PFSK-1 (cell line): ENCODE results near the gene SEC24D.

Experiments
- FOXP2 ChIP-seq: optimal IDR thresholded peaks from 2 replicates; pipeline ENCODE3; 2011; ENCODE audit warnings: borderline replicate concordance, control low read depth, inconsistent platforms; ENCODE audit not compliant: insufficient read depth; ENCODE audit errors: extremely low read length, extremely low read depth
- POLR2AphosphoS5 ChIP-seq: IDR thresholded peaks from 2 replicates; pipeline ENCODE4 v1.6.1; 2012; ENCODE audit warnings: low read depth, mild to moderate bottlenecking, control low read depth, low read length, moderate library complexity
- SIN3A ChIP-seq: IDR thresholded peaks from 2 replicates; pipeline ENCODE4 v1.6.1; 2012; ENCODE audit warnings: mild to moderate bottlenecking, low read length, moderate library complexity, borderline replicate concordance; ENCODE audit not compliant: insufficient read depth
- TAF1 ChIP-seq: IDR thresholded peaks from 2 replicates; pipeline ENCODE4 v1.6.1; 2012; ENCODE audit warnings: low read length, control low read depth, borderline replicate concordance; ENCODE audit not compliant: insufficient read depth
- TF ChIP-seq, protein P1 (sequence below), 2 experiments: IDR thresholded peaks; 2 replicates each; pipeline versions ENCODE4 v1.6.1 to v1.8.0; 2011 to 2012; ENCODE audit warnings: low read depth in 2 of 2, low read length in 2 of 2, control low read depth in 1 of 2, inconsistent platforms in 1 of 2, mild to moderate bottlenecking in 1 of 2, moderate library complexity in 1 of 2; ENCODE audit not compliant: insufficient read depth in 1 of 2

The SEC24D gene

DNA sequence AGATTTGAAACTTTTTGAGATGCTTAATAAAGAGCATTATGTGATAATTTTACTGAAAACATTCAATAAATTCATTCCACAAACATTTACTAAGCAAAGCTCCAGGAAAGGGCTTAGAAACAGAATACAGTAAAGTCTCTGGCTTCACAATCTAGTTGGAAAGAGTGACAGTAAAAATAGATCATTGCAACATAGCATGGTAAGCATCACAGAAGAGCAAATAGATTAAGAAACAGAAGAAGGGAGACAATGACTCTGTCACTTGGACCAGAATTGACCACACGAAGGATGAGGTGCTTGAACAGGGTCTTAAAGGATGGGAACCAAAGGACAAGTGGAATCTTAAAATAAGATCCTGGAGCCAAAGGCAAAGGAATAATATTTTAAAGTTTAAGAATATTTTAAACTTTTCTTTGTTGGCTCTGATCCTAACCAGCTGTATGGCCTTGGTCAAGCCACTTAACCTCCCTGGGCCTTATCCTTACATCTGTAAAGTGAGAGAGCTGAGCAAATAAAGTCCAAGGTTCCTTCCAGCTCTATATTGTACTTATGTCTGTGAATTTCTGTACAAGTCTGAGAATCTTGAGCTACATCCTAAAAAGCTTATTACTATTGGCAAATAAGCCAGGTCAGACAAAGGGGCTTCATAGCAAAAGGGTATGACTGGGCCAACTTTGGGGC is 33.9 kb downstream of the SEC24D start:
- TF ChIP-seq TAF1 (no peak), POLR2AphosphoS5 (no peak), FOXP2 (no peak)

DNA sequence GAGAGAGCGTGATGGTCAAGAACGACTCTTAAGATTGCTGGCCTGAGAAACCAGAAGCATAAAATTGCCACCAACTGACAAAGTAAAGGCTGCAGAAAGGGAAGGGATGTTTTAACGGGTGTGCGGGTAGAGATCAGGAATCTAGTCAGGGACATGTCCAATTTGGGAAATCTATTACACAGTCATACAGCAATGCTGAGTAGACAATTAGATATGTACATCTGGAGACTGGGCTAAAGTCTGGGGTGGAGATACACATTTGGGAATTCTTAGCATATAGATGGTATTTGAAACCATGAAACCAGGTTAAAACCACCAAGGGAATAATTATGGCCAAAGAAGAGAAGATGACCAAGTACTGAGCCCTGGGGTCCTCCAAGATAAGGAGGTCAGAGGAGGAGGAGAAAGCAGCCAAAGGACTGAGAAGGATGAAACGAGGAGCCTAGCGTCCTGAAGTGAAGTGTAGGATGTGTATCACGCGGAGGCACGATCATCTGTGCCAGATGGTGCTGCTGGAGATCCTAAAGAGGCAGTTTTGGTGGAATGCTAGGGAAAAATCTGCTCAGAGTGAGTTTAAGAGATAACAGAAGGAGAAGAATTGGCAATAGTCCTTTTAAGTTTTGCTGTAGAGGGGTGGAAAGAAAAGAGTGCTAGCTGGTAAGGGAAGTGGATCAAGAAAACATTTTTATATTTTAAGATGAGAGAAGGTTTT is 36.5 kb downstream of the SEC24D start:
- no peak for TF ChIP-seq SIN3A
- no peak for TF ChIP-seq TAF1
- TF ChIP-seq POLR2AphosphoS5, result no peak
- TF ChIP-seq, protein P1, sequence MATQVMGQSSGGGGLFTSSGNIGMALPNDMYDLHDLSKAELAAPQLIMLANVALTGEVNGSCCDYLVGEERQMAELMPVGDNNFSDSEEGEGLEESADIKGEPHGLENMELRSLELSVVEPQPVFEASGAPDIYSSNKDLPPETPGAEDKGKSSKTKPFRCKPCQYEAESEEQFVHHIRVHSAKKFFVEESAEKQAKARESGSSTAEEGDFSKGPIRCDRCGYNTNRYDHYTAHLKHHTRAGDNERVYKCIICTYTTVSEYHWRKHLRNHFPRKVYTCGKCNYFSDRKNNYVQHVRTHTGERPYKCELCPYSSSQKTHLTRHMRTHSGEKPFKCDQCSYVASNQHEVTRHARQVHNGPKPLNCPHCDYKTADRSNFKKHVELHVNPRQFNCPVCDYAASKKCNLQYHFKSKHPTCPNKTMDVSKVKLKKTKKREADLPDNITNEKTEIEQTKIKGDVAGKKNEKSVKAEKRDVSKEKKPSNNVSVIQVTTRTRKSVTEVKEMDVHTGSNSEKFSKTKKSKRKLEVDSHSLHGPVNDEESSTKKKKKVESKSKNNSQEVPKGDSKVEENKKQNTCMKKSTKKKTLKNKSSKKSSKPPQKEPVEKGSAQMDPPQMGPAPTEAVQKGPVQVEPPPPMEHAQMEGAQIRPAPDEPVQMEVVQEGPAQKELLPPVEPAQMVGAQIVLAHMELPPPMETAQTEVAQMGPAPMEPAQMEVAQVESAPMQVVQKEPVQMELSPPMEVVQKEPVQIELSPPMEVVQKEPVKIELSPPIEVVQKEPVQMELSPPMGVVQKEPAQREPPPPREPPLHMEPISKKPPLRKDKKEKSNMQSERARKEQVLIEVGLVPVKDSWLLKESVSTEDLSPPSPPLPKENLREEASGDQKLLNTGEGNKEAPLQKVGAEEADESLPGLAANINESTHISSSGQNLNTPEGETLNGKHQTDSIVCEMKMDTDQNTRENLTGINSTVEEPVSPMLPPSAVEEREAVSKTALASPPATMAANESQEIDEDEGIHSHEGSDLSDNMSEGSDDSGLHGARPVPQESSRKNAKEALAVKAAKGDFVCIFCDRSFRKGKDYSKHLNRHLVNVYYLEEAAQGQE (IDR thresholded peaks at IDR 0.05; ENCODE audit: insufficient read depth in 1 of 2, low read depth in 2 of 2, low read length in 2 of 2), result no peak
- TF ChIP-seq FOXP2, result no peak

DNA sequence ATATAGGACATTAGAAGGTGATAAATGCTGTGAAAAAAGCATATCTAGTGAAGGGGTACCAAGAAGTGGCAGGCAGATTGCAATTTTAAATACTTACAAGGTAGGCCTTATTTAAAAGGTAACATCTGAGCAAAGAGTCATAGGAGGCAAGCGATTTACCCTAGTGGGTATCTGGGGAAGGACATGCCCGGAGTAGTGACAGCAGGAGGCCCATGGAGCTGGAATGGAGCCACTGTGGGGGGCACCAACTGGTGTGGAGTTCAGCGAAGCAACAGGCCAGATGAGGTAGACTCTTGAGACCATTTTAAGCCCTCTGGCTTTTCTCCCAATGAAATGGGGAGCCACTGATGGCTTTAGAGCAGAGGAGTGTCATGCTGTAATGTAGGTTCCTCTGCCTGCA is 37.3 kb downstream of the SEC24D start:
- TF ChIP-seq FOXP2 (no peak), SIN3A (no peak), TAF1 (no peak), POLR2AphosphoS5 (no peak)
- TF ChIP-seq, protein P1 (IDR thresholded peaks at IDR 0.05; ENCODE audit: insufficient read depth in 1 of 2, low read depth in 2 of 2, low read length in 2 of 2), result no peak

DNA sequence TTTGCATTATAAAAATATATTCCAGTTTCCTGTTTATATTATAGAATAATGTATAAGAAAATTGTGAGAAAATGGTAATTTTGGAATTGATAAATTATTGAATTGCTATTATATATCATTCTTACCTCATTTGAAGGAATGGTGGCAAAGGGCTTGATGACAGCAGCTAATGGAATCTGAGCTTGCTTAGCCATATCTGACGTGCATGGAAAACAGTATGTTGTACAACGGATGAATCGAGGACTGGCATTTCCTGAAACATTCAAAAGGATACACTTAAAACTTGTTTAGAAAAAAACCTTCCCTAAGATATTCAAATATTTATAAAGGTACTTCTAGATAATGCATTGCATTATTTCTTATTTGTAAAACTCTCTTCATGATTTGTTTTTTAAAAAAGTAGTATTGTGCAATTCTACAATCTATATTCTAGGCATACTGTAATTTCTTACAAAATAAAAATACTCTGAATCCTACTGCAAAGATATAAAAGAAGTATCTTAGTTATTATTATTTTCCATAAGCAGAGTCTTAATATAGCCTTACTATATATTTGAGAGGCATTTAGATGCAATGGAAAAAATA is 38.3 kb downstream of the SEC24D start:
- TF ChIP-seq, protein P1 (IDR thresholded peaks at IDR 0.05; ENCODE audit: insufficient read depth in 1 of 2, low read depth in 2 of 2, low read length in 2 of 2), result no peak
- no peak for TF ChIP-seq SIN3A
- no peak for TF ChIP-seq TAF1
- TF ChIP-seq FOXP2, result no peak
- no peak for TF ChIP-seq POLR2AphosphoS5

DNA sequence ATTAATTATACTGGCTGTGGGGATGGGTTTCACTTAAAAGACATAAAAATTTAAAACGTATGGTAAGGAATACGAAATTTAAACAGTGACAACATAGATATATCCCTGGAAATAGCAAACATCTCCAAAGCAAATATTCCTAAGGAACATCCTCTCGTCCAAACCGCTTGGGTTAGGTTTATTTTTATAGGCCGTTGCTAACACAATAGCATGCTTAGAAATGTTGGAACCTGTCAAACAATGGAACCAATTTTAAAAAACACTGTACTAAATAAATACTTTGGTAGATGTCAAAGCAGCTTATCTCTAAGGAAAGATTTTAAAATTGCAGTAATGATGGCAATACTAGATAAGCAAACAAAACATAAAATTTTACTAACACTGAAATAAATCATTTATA is 45.4 kb downstream of the SEC24D start:
- TF ChIP-seq SIN3A, result no peak
- TF ChIP-seq FOXP2, result no peak
- no peak for TF ChIP-seq TAF1
- TF ChIP-seq POLR2AphosphoS5, result no peak
- TF ChIP-seq, protein P1 (IDR thresholded peaks at IDR 0.05; ENCODE audit: insufficient read depth in 1 of 2, low read depth in 2 of 2, low read length in 2 of 2), result no peak
